Measurements from ENCODE around the gene PDIA3. TPM values are rescaled to one million over a fixed set of nuclear protein-coding genes. Genes with fewer than 3 reads are reported as not detected.

Gene PDIA3
- total and polyA plus RNA-seq, 8 donors = 130 to 290 (median 218) TPM

GRCh38 chr15:43762824-43763223 lies 16.6 kb downstream of the PDIA3 start:
- H3K4me3 ChIP-seq = no peak overlapping the region
- H3K9me3 ChIP-seq = no peaks in the 10 kb centered on the region
- no peak for ATAC-seq
- no peak overlapping the region for H3K27ac ChIP-seq
- H3K36me3 ChIP-seq = peaks cover 11 to 93% (median 37%) of the 10 kb centered on the region in 3 donors
- FAIRE-seq = no peak
- intact Hi-C loops (cut with DNase I) = no loop called here
- H3K4me1 ChIP-seq = peaks cover 0 to 2% (median 0%) of the 10 kb centered on the region in 3 donors
- WGBS, 2 donors = 78 to 84% methylated on average over 6 of the region's 6 CpGs
- no peaks in the 10 kb centered on the region for H3K27me3 ChIP-seq
- TF ChIP-seq CTCF (IDR thresholded peaks at IDR 0.05) = no peak
- no peak for DNase-seq

- WGBS, 2 donors = 48 to 50% methylated on average over 2 of the region's 2 CpGs
- H3K27ac ChIP-seq = no peak overlapping the region
- intact Hi-C loops (cut with DNase I) = no loop called here
- no peaks in the 10 kb centered on the region for H3K9me3 ChIP-seq
- H3K4me1 ChIP-seq = peaks cover 0 to 2% (median 0%) of the 10 kb centered on the region in 3 donors
- no peak for TF ChIP-seq CTCF (IDR thresholded peaks at IDR 0.05)
- DNase-seq = no peak
- H3K27me3 ChIP-seq = no peaks in the 10 kb centered on the region
- H3K4me3 ChIP-seq = no peak overlapping the region
- FAIRE-seq = no peak
- peaks cover 6 to 93% (median 33%) of the 10 kb centered on the region in 3 donors for H3K36me3 ChIP-seq
- ATAC-seq = no peak
These were observed 17.7 kb downstream of the PDIA3 start for GRCh38 chr15:43763819-43764446.

GRCh38 chr15:43769584-43770228 lies 23.5 kb downstream of the PDIA3 start:
- no peak overlapping the region for H3K27ac ChIP-seq
- H3K9me3 ChIP-seq = no peaks in the 10 kb centered on the region
- peaks cover 10 to 89% (median 59%) of the 10 kb centered on the region in 3 donors for H3K36me3 ChIP-seq
- DNase-seq (peak in 2 of 6 donors; percentile 48 to 49), FAIRE-seq (peak; percentile 34), ATAC-seq (peak; percentile 47 to 88 (median 81))
- TF ChIP-seq CTCF (IDR thresholded peaks at IDR 0.05) = peak; percentile 51 to 72 (median 61)
- intact Hi-C loops (cut with DNase I) = no loop called here
- H3K4me1 ChIP-seq = no peaks in the 10 kb centered on the region
- WGBS, 2 donors = 60 to 67% methylated on average over 5 of the region's 5 CpGs
- H3K27me3 ChIP-seq = no peaks in the 10 kb centered on the region
- no peak overlapping the region for H3K4me3 ChIP-seq

GRCh38 chr15:43771816-43772215 lies 25.6 kb downstream of the PDIA3 start:
- Histone ChIP-seq H3K4me3 (no peak overlapping the region), H3K36me3 (peaks cover 10 to 68% (median 43%) of the 10 kb centered on the region in 3 donors), H3K9me3 (no peaks in the 10 kb centered on the region), H3K4me1 (no peaks in the 10 kb centered on the region), H3K27ac (no peak overlapping the region), H3K27me3 (no peaks in the 10 kb centered on the region)
- 84 to 87% methylated on average over 2 of the region's 2 CpGs for WGBS, 2 donors
- TF ChIP-seq CTCF (IDR thresholded peaks at IDR 0.05) = no peak
- no peak for FAIRE-seq
- intact Hi-C loops (cut with DNase I) = no loop called here
- no peak for DNase-seq
- no peak for ATAC-seq

- no peak for TF ChIP-seq CTCF (IDR thresholded peaks at IDR 0.05)
- Histone ChIP-seq H3K27me3 (no peaks in the 10 kb centered on the region), H3K36me3 (peaks cover 6 to 60% (median 41%) of the 10 kb centered on the region in 3 donors), H3K9me3 (no peaks in the 10 kb centered on the region), H3K4me1 (peaks cover 0 to 1% (median 0%) of the 10 kb centered on the region in 3 donors), H3K4me3 (no peak overlapping the region), H3K27ac (no peak overlapping the region)
- intact Hi-C loops (cut with DNase I) = no loop called here
- ATAC-seq (no peak), FAIRE-seq (no peak), DNase-seq (no peak)
These were observed 26.4 kb downstream of the PDIA3 start for GRCh38 chr15:43772624-43773023.
